HUES48 (cell line): ENCODE results near the gene YARS1.

ENCODE experiments used
- H3K27ac ChIP-seq: one replicate; pipeline ENCODE4 v1.7.0; 2013; ENCODE audit warnings: low read depth, low read length, inconsistent platforms
- H3K27me3 ChIP-seq: 2 replicates; pipeline ENCODE4 v1.6.1; 2013; ENCODE audit warnings: mild to moderate bottlenecking, low read length; ENCODE audit not compliant: control insufficient read depth, insufficient read depth
- H3K36me3 ChIP-seq: 2 replicates; pipeline ENCODE4 v1.6.1; 2013; ENCODE audit warnings: low read length; ENCODE audit not compliant: control insufficient read depth, insufficient read depth
- H3K4me1 ChIP-seq: 2 replicates; pipeline ENCODE4 v1.6.1; 2013; ENCODE audit warnings: mild to moderate bottlenecking, low read length; ENCODE audit not compliant: control insufficient read depth, insufficient read depth
- H3K4me3 ChIP-seq: 2 replicates; pipeline ENCODE4 v1.5.1; 2013; ENCODE audit warnings: mild to moderate bottlenecking, low read depth, low read length
- H3K9ac ChIP-seq: 2 replicates; pipeline ENCODE4 v1.6.1; 2013; ENCODE audit warnings: mild to moderate bottlenecking, low read depth, low read length, moderate library complexity
- H3K9me3 ChIP-seq: 2 replicates; pipeline ENCODE4 v1.6.1; 2013; ENCODE audit warnings: low read length; ENCODE audit not compliant: control insufficient read depth, insufficient read depth

YARS1 gene

DNA sequence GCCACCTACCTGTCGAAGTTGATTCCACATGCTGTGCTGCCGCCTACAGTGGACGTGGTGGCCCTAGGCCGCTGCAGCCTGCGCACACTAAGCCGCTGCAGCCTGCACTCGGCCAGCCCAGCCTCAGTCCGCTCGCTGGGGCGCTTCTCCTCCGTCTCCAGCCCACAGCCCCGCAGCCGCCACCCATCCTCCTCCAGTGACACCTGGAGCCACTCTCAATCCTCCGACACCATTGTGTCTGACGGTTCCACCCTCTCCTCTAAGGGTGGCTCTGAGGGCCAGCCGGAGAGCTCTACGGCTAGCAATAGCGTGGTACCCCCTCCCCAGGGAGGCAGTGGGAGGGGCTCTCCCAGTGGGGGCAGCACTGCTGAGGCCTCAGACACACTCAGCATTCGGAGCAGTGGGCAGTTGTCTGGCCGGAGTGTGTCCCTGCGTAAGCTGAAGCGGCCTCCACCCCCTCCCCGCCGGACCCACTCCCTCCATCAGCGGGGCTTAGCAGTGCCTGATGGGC lies 46.9 kb downstream of the YARS1 start:
- Histone ChIP-seq H3K36me3 (peaks cover 60% of the 10 kb centered on the region), H3K9ac (no peak overlapping the region), H3K4me3 (no peak overlapping the region), H3K27ac (no peak overlapping the region), H3K27me3 (no peaks in the 10 kb centered on the region), H3K4me1 (peaks cover 16% of the 10 kb centered on the region), H3K9me3 (no peaks in the 10 kb centered on the region)

DNA sequence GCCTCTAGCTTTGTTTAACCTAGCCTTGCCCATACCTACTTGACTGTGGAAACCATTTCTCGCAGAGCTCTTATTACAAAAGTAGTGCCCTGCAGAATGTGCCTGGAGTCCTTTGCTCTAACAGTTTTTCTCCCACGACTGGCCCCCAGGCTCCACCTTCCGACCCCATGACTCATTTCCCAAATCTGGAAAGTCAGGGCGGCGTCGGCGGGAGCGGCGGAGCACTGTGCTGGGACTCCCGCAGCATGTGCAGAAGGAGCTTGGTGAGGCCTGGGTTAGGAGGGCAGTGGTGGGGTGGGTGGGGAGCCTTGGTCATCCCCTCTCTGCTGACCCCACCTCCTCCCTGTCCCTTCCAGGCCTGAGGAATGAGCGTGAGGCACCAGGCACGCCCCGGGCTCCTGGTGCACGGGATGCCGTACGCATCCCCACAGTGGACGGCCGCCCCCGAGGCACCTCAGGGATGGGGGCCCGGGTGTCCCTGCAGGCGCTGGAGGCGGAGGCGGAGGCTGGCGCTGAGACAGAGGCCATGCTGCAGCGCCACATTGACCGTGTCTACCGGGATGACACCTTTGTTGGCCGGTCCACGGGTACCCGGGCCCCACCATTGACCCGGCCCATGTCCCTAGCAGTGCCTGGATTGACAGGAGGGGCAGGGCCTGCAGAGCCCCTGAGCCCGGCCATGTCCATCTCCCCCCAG lies 47.5 kb downstream of the YARS1 start:
- Histone ChIP-seq H3K27me3 (no peaks in the 10 kb centered on the region), H3K4me1 (peaks cover 22% of the 10 kb centered on the region), H3K9me3 (no peaks in the 10 kb centered on the region), H3K36me3 (peaks cover 54% of the 10 kb centered on the region), H3K4me3 (no peak overlapping the region), H3K9ac (no peak overlapping the region), H3K27ac (no peak overlapping the region)

DNA sequence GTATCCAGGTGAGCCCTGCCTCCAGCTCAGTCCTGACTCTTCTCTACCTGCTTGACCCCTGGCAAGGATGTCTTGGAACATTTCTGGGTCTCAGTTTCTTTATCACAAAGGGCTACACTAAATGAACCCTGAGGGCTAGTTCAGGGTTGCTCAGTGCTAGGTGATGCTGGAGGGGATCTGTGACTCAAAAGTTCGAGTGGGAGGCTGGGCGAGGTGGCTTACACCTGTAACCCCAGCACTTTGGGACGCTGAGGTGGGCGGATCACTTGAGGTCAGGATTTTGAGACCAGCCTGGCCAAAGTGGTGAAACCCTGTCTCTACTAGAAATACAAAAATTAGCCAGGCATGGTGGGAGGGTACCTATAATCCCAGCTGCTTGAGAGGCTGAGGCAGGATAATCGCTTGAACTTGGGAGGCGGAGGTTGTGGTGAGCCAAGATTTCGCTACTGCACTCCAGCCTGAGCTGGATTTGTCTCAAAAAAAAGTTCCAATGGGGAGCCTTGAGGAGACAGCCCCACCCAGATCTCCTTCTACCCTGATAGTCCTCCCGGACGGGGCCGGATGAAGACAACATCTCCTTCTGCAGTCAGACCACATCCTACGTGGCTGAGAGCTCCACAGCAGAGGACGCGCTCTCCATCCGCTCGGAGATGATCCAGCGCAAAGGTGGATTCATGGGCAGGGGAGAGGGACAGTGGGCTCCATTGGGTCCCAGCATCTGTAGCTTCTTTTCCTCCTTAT lies 48.9 kb downstream of the YARS1 start:
- Histone ChIP-seq H3K27ac (no peak overlapping the region), H3K4me1 (peaks cover 24% of the 10 kb centered on the region), H3K9ac (no peak overlapping the region)

DNA sequence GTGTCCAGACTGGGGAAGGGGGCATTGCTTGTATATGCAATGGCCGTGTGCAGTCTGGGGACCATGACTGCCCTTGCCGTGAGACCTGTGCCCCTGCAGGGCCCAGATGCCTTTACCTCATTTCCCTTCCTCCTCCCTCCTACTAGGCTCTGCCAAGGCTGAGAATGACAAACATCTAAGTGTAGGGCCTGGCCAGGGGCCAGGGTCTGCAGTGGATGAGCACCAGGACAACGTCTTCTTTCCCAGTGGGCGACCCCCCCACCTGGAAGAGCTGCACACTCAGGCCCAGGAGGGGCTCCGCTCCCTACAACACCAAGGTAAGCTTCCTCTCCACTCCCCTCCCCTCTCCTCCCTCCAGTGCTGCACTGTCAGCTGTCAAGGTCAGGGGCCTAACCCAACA lies 49.5 kb downstream of the YARS1 start:
- no peak overlapping the region for H3K4me3 ChIP-seq
- H3K9me3 ChIP-seq, result no peaks in the 10 kb centered on the region
- H3K9ac ChIP-seq, result no peak overlapping the region
- peaks cover 24% of the 10 kb centered on the region for H3K4me1 ChIP-seq
- H3K27me3 ChIP-seq, result no peaks in the 10 kb centered on the region
- H3K36me3 ChIP-seq, result peaks cover 37% of the 10 kb centered on the region
- H3K27ac ChIP-seq, result no peak overlapping the region

More for the DNA sequence above, 48.9 kb downstream of the YARS1 start:
- H3K4me3 ChIP-seq, result no peak overlapping the region
- H3K36me3 ChIP-seq, result peaks cover 40% of the 10 kb centered on the region
- H3K9me3 ChIP-seq, result no peaks in the 10 kb centered on the region
- H3K27me3 ChIP-seq, result no peaks in the 10 kb centered on the region

DNA sequence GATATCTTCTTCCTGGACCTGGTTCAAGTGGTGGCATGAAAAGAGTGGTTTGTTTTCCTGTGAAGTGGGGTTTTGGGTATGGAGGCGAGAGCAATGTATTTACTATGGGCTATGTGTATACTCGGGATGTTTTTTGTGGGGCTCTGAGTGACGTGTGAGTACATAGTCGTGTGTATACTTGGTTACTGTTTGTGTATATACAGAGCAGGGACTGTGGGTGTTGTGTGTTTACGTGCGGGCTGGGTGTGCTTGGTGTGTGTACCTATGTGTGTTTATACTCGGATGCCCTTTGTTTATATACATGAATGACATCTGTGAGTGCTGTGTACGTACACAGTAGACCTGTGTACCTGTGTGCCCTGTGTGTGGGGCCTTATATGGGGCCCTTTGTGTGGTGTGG lies 50.0 kb downstream of the YARS1 start:
- Histone ChIP-seq H3K27me3 (no peaks in the 10 kb centered on the region), H3K27ac (peak overlapping the region; percentile 91), H3K9me3 (no peaks in the 10 kb centered on the region), H3K36me3 (peaks cover 33% of the 10 kb centered on the region), H3K9ac (0 out of 2 replicates have a peak overlapping the region, but pooled peaks have one; percentile 18), H3K4me3 (peak overlapping the region; percentile 55), H3K4me1 (peaks cover 25% of the 10 kb centered on the region)

DNA sequence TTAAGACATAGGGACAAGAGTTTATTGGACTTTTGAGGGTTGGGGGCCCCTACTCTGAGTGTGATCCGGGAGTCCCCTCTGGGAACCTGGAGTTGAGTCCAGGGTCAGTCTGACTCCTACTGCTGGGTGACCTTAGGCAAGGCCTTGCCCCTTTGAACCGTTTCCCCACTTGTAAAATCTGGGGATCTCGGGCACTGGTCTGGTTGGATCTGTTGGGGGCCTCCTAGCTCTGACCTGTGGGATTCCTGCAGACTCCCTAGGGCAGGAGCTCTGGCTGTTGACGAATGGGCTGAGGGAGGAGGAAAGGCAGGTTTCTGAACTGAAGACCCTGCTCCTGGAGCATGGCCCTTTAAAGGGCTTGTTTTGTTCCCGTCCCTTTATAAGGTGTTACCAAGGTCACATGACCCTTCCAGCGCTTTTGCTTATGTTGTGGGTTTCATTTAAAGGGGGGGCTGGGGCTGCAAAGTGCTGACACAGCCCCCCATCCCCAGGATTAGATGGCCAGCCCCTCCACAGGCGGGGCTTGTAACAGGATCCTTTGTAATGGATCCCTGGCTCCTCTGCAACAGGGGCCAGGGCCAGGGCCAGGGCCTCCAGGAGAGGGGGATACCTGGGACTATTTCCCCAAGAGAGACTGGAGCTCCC lies 50.7 kb downstream of the YARS1 start:
- Histone ChIP-seq H3K9me3 (no peaks in the 10 kb centered on the region), H3K36me3 (peaks cover 32% of the 10 kb centered on the region), H3K4me1 (peaks cover 32% of the 10 kb centered on the region), H3K27me3 (no peaks in the 10 kb centered on the region), H3K27ac (peak overlapping the region; percentile 91), H3K9ac (peak overlapping the region; percentile 53), H3K4me3 (peak overlapping the region; percentile 55)

DNA sequence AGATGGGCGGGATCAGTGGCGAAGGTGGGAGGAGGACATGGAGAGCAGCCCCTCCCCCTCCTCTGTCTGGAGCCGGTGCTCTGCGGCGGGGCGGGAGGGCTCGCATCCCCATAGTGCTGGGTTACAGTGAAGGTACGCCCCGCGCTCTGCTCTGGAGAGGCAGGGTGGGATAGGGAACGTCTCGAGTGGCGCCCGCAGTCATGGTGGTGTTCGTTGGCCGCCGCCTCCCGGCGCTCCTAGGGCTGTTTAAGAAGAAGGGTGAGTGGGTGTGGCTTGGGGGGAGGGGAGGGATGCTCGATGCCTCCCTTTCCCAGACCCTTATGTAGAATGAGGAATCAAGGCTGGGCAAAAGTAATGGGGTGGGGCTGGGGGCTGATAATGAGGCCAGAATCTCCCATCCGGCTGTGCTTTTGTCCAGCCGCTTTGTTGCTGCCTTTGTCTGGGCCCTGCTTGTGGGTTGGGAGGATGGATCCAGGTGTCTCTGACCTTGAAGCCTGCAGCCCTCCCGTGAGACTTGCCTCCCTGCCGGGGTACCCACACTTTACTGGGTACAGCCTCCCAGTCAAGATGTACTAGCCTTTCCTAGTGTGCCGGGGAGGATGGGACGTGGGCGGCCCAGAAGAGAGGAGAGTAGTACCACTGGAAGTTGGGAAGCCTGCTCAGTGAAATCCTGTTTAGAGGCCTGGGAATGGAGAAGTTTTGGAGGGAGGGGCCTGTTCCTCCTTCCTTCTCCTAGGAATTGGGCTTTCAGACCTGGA lies 51.4 kb downstream of the YARS1 start:
- H3K9me3 ChIP-seq, result no peaks in the 10 kb centered on the region
- H3K36me3 ChIP-seq, result peaks cover 32% of the 10 kb centered on the region
- H3K27me3 ChIP-seq, result no peaks in the 10 kb centered on the region
- H3K27ac ChIP-seq, result peak overlapping the region; percentile 91
- peaks cover 39% of the 10 kb centered on the region for H3K4me1 ChIP-seq
- H3K4me3 ChIP-seq, result peak overlapping the region; percentile 55
- peak overlapping the region; percentile 53 for H3K9ac ChIP-seq

DNA sequence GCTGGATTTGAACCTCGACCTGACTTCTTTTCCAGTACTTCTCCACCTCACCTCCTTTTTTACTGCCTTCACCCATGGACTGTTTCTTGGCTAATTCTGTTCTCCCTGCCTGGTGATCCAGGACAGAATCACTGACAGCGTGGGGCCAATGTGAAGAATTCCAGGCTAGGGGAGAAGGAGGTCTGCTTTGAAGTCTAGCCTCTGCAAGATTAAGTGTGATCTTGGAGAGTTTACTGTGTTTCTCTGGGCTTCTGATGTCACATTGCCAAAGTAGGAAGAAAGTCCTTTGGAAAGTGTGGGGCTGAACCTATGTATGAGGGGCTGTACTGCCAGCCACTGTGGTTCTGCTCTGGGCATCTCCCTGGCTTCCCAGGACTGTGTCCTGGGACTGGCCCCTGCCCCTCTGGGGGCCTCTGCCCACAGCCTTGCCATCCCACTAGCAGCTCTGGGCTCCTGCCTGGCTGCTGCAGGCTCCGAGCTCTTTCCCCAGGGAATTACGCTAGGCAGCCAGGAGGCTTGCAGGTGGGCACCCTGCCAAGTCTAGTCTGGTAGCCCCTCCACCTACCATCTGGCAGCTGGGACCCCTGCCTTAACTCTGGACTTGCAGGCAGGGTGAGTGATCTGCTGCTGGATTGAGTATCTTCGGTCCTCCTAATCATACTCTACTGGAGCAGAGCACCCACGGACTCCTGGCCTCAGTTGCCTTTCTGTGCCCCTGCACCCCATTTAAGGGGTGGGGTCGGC lies 52.2 kb downstream of the YARS1 start:
- peak overlapping the region; percentile 91 for H3K27ac ChIP-seq
- H3K4me1 ChIP-seq, result peaks cover 43% of the 10 kb centered on the region
- no peak overlapping the region for H3K9ac ChIP-seq
- peak overlapping the region; percentile 55; the same call in 1 of the 2 replicates for H3K4me3 ChIP-seq
- peaks cover 26% of the 10 kb centered on the region for H3K36me3 ChIP-seq
- H3K27me3 ChIP-seq, result no peaks in the 10 kb centered on the region
- H3K9me3 ChIP-seq, result no peaks in the 10 kb centered on the region

DNA sequence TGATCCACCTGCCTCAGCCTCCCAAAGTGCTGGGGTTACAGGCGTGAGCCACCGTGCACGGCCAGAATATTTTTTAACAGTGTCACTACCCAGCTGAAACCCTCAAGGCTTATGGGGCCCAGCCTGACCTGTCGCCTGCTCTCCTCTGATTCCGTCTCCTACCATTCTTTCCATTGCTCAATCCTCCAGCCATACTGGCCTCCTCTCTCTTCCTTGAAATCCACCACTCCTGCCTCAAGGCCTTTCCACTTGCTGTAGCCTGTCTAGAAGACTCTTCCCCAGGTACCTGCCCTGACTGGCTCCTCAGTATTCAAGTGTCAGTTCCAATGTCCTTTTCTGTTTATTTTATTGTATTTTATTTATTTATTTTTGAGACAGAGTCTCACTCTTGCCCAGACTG lies 53.9 kb downstream of the YARS1 start:
- Histone ChIP-seq H3K27me3 (no peaks in the 10 kb centered on the region), H3K4me1 (peaks cover 61% of the 10 kb centered on the region), H3K9ac (no peak overlapping the region), H3K4me3 (no peak overlapping the region), H3K27ac (no peak overlapping the region), H3K36me3 (peaks cover 8% of the 10 kb centered on the region), H3K9me3 (no peaks in the 10 kb centered on the region)

DNA sequence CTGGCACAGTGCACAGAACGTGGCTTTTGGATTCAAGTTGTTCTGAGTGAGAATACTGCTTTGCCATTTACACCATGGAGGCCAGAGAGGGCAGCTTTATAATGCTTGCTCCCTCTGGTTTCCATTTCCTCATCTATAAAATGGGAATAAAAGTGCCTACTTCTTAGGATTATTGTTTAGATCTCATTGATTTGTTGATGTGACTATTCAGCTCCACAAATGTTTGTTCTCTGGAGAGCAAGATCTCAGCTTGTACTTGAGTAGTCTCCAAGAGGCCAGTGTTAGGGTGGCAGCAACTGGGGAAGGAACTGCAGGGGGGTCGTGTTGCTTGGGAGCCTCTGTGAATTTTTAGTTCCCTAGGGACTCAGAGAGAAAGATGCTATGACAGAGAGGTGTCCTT lies 55.2 kb downstream of the YARS1 start:
- no peaks in the 10 kb centered on the region for H3K9me3 ChIP-seq
- no peak overlapping the region for H3K9ac ChIP-seq
- H3K4me1 ChIP-seq, result peaks cover 63% of the 10 kb centered on the region
- no peak overlapping the region for H3K4me3 ChIP-seq
- H3K27me3 ChIP-seq, result no peaks in the 10 kb centered on the region
- peak overlapping the region; percentile 97 for H3K27ac ChIP-seq
- H3K36me3 ChIP-seq, result no peaks in the 10 kb centered on the region
